Measurements from ENCODE around the gene PNPLA1.

PNPLA1 gene

GRCh38 chr6:36246506-36247268 is 23.2 kb upstream of the PNPLA1 start:
- DNase-seq = no peak

DNA sequence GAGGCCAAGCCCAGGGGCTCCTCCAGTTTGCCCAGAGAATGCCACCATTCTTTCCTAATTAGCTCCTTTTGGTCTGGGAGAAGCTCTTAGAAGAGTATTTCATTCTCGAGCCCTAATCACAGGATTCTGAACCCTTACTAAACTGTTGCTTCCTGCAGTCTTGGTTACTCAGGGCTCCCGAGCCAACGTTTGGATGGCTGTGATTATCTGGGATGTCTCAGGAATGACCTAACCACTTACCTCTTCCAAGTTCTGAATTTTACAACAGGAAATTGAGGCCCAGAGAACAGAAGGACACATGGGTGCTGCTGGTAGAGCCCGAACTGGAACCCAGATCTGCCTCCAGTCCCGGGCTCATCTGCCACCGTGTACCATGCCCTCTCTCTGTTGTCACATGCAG is 22.2 kb upstream of the PNPLA1 start:
- no peak for DNase-seq

DNA sequence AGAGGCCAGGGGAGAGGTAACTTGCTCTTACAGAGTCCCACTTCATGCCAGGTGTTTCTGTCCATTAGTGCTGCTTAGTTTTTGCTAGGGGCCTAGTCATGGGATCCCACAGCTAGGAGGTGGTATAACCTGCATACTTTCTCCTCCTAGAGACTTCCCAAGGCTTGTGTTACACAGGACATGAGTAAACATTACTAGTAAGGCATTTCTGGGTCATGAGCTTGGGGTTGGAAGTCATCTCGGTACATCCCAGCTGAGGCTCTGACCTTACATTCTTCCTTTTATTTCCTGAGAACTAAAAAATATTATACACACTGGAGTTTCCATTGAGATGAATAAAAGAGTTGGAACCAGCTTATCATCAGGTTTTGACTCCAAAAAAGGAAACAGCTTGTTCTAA is 20.9 kb upstream of the PNPLA1 start:
- DNase-seq = no peak

DNA sequence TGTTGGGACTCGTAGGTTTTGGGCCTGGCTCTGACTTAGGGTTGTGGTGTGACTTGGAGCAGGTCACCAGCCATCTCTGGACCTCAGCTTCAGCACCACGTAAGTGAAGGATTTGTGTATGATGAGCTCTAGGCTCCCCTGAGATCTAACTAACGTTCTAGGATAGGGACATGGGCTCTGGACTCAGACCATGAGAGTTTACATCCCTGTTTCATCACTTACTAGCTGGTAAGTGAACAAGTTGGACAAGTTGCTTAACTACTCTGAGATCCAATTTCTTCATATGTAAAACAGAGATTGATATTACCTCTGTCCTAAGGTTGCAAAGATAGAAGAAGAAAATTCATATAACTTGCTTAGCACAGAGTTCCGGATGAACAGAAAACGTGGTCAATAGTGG is 20.3 kb upstream of the PNPLA1 start:
- no peak for DNase-seq

DNA sequence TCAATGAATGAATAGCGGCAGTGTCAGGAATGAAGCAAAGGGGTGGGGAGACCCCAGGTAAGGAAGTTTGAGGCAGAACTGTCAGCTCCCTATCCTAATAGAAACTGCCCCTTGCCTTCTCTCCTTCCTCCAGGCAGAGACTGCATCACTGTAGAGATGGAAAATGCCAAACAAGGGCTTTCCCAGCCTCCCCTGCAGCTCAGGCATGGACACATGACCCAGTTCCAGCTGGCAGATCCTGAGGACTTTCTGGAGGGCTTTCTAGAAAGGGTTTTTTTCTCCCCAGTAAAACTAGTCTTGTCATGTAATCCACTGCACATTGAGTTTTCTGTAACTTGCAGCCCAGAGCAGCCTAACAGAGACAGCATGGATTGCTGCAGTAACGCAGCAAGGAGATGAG is 17.9 kb upstream of the PNPLA1 start:
- no peak for DNase-seq

DNA sequence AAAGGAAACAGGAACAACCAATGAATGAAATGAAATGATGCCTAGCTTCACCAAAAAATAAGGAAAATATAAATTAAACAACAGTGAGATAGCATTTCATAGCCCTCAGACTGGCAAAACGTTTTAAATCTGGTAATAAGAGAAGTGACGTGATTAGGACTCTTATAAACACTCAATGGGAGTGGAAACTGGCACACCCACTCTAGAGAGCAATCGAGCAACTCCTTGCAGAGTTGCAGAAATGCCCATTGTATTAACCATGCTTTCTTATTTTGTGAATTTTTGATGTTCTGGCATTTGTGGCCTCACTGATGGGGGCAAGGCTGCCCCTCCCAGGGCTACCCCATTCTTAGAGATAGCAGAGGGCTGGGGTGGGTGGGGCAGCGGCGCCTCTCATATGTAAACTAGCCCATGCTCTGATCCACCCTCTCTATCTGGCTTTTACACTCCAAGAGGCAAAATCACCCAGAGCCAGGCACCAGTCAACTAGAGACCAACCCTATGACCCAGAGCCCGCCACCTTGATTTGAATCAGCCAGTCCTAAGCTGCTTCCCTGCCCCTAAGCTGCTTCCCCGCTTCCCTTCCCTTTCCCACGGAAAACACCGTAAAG is 6.4 kb upstream of the PNPLA1 start:
- DNase-seq = no peak

DNA sequence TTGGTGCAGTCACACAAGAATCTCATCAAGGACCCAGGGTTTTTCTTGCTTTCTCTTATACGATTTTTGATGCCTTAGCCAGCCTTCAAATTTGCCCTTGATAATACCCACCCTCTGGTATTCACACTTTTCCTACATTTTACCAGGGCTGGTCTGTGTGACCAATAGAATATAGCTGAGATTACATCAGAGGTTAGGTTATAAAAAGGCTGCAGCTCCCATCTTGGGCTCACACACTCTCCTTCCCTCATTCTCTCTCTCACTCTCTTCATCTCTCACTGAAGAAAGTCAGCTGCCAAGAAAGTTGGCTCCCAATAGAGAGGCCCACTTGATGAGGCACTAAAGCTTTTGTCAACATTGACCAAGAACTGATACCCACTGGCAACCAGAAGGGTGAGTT is 4.1 kb upstream of the PNPLA1 start:
- DNase-seq = no peak

DNA sequence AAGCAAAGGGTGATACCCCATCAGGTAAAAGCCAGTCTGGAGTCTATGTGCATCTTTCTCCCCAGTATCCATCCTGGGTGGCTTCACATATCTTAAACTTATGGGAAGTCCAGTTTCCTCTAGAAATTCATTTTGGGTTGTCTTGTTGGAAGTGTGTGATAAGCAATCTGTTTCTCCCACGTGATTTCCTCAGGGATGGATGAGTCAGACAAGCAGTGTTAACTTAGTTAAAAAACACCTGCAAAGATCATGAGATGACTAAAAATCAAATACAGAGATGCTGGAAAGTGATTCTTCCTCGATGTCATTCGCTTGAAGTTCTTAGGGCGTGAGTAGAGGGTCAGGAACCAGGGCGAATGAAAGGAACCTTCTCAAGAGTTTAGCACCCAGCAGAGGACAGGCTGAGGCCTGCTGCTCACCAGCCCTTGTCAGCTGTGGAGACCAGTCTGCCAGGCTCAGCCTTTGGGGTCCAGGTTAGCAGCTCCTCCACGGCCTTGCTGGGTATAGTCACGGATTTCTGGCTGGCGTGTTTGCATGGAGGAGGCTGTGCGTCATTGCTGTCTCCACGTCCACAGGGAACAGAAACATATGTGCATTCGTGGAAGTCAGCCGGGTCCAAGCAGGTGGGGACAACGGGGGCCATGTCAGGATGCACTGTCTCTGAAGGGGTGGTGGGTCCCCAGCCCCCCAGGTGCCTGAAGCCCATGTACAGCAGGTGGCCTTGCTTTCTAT is 2.8 kb upstream of the PNPLA1 start:
- no peak for DNase-seq

- no peak for DNase-seq
Observed at GRCh38 chr6:36267731-36268477, 2.0 kb upstream of the PNPLA1 start.

GRCh38 chr6:36268478-36269275 is 1.2 kb upstream of the PNPLA1 start:
- DNase-seq = no peak

DNA sequence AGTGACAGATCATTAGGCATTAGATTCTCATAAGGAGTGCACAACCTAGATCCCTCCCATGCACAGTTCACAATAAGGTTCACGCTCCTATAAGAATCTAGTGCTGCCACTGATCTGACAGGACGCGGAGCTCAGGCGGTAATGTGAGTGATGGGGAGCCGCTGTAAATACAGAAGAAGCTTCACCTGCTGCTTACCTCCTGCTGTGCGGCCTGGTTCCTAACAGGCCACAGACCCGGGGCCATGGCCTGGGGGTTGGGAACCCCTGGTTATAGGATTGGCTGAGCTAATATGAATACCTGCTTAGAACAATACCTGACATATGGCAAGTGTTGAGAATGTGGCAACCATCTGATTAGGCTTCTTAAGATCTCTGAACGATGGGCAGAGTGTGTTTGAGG is 2.4 kb downstream of the PNPLA1 start:
- DNase-seq = no peak

GRCh38 chr6:36273067-36273466 is 3.2 kb downstream of the PNPLA1 start:
- no peak for DNase-seq

- no peak for DNase-seq
Observed at GRCh38 chr6:36273802-36274514, 4.1 kb downstream of the PNPLA1 start.

DNA sequence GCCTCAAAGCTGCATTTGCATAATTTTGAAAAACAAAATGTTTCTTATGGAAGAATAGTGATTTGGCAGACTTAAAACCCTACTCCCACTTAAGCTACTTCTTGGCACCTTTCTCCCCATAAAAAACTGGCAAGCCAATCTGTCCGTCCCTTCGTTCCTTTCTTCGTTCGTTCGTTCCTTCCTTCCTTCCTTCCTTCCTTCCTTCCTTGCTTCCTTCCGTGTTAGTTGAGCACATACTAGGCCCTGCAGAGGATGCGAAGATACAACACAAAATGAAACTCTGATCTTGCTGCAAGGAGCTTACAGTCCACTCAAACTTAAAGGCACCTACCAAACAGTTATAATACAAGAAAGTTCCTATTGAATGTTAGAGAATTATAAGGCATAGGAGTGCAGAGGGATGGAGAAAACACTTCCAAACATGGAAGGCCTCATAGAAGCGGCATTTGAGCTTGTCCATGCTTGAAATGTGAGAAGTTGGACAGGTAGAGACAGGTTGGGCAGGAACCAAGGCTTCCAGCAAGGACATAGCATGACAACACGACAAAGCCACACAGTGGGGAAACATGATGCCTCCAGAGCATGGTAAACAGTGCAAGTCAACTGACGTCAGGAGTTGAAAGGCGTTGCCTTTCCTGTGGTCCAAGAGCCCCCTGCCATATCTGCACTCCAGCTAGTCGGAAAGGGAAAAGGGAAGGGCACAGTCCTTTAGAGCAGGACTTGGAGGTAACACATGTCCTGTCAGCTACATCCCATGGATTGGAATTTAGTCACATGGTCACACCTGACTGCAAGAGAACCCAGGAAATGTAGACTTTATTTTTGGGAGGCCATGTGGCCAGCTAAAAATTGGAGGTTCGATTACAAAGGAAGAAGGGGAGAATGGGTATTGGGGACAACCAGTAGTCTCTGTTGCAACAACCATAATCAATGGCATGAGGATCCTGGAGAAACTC is 7.0 kb downstream of the PNPLA1 start:
- no peak for DNase-seq

GRCh38 chr6:36277946-36278470 is 8.1 kb downstream of the PNPLA1 start:
- DNase-seq = no peak

GRCh38 chr6:36280467-36280866 is 10.6 kb downstream of the PNPLA1 start:
- no peak for DNase-seq

GRCh38 chr6:36280983-36281382 is 11.1 kb downstream of the PNPLA1 start:
- DNase-seq = no peak

- no peak for DNase-seq
Observed at GRCh38 chr6:36283608-36284007, 13.7 kb downstream of the PNPLA1 start.

- DNase-seq = no peak
Observed at GRCh38 chr6:36284359-36284758, 14.5 kb downstream of the PNPLA1 start.

DNA sequence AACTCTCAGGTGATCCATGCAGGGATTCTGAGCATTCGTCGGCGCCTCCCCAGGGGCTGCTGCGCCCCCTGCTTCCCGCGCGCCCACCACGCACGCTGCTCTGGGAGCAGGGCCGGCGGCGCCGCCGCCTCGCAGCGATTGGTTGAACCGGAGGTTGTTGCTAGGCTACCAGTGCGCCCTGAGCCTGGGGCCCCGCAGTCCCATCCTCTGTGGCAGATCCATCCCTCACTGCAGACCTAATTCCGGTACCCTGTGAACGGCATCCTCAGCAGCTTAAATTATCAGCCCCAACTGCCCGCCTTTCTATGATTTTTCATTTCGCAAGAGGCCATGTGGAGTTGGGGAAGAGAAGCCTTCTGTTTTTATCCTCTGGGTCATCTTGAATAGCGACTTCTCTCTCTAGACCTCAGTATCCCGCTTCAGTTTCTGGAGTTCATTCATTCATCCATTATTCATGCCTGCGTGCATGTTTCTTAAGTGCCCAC is 15.4 kb downstream of the PNPLA1 start:
- no peak for DNase-seq

All from activated naive CD4-positive, alpha-beta T cell (primary cell).